IPS DF 4.7 (cell line): ENCODE measurements around the gene S100A1.

Source experiments
- DNase-seq: peaks from one replicate; pipeline ENCODE4 v3.0.0-alpha.2; 2013; ENCODE audit warnings: low spot score; ENCODE audit errors: extremely low read depth

Gene S100A1

DNA sequence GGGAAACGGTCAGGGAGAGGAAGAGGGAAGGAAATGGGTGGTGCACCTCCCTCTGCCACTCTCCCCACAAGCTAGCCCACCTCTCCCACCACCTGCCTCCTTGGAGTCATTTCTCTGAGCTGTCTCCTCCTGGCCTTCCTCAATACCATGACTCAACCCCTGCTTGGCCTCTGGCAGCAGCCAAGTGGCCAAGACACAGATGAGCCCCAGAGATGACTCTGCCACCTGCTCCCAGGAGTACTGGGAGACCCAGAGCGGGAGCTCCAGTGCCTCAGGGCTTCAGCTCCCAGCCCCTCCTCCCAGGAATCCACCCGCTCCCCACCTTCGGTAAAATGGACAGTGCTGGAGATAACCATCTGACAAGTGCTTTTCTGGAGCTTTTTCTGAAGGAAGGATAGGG is 17.9 kb upstream of the S100A1 start:
- no peak for DNase-seq

DNA sequence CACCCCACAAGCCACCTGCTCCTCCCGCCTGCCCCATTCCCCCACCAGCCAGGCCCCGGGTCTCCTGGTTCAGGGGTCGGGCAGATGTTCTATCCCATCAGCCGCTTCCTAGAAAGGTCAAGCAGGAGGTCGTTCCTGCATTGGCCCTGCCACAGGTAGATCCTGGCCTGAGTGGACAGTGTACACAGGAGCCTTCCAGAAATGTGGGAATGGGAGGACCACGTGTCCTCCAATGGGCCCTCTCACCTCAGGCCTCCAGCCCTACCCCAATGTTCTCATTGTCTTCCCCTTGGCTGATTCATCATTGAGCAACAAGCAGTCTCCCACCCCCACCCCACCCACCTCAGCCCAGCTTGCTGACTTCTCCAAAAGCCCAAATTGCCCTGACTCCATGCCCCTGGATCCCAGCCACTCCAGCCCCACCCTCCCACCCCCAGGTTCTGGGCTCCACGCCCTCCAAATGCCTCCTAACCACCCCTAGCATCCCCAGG is 17.4 kb upstream of the S100A1 start:
- no peak for DNase-seq

DNA sequence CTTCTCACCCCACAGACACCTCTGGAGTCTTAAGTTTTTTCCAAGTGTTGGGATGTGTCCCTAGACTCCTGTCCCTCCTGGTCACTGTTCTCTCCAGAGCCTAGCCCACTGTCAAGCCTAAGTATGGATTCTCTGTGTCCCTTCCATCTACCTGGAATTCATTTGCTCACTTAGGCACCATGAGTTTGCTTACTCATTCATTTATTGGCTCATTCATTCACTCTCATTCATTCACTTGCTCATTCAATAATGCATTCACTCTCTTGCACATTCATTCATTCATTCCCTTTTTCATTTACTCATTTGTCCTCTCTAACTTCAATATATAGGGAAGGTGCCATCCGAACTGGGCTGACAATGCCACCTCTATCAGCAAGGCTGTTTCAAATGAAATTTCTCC is 16.9 kb upstream of the S100A1 start:
- no peak for DNase-seq

DNA sequence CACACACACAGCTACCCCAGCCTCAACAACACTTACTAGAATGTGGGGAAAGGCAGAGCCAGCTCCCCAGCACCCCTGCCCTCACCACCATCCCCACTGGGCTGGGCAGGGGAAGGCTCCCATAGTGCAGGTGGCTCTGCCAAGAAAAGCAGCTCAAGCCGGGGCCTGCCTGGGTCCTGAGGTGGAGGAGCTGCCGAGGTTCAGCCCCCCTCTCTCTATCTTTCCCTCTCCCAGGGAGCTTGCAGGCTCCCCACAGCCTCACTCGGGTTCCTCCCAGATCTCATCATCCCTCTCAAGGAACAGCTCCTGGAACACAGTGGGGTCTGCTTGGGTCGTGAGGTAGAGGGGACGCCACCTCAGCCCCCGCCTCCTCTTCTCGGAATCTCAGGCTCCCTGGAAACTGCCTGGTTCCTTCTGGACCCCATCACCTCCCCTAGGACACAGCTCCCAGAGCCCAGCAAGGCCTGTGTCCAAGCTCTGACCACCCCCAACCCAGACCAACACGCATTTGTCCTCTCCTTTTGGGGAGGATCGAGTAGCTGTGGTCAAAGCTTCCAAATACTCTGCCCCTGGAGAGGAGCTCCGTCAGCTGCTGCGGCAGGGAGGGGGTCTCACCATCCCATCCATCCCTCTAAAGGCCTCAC is 16.0 kb upstream of the S100A1 start:
- no peak for DNase-seq

DNA sequence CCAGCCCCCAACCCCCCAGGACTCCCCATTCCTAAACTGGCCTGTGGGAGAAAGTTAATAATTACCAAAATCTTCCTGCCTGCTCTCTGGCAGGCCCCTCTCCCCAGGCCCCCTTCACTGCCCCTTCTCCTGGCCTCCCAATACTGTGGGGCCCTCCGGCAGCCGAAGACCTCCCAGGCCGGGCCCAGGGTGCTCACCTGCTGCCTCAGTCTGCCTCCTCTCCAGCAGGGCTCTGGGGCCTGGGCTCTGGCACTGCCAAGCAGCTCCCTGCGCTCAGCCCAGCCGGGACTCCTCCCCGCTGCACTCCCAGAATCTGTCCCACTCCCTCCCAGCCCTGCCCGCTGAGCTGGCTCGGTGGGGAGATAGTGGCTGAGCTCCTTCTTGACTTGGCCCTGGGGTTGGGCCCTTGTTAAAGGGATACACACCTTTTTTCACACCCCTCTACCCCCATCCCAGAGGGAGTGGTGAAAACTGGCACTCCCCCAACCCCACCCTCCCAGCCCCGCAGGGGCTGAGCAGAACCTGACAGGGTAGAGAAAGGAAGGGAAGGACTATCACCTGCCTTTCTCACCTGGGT is 15.4 kb upstream of the S100A1 start, which contains the start of gene S100A16:
S100A16 (minus strand) TSS at position 383 of the 577 bp plus-strand sequence. CDS start 4,986 bp downstream, outside the sequence.
- DNase-seq = no peak

DNA sequence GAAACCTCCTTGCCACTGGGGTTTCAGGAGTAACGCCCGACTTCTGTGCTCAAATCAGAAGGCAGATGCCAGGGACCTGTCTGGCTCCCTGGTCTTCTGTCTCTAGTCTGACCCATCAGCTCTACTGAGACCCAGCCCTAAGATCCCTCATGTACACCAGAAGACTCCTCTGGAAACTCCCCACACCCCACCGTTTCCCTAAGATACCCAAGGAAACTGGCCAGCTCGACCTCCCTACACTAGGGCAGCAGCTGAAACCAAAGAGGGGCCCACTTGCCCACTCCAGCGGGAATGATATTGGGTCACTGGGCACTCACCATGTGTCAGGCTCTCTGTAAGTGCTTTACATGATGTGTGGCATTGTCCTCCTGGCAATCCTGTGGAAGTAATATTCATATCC is 14.8 kb upstream of the S100A1 start:
- DNase-seq = no peak

DNA sequence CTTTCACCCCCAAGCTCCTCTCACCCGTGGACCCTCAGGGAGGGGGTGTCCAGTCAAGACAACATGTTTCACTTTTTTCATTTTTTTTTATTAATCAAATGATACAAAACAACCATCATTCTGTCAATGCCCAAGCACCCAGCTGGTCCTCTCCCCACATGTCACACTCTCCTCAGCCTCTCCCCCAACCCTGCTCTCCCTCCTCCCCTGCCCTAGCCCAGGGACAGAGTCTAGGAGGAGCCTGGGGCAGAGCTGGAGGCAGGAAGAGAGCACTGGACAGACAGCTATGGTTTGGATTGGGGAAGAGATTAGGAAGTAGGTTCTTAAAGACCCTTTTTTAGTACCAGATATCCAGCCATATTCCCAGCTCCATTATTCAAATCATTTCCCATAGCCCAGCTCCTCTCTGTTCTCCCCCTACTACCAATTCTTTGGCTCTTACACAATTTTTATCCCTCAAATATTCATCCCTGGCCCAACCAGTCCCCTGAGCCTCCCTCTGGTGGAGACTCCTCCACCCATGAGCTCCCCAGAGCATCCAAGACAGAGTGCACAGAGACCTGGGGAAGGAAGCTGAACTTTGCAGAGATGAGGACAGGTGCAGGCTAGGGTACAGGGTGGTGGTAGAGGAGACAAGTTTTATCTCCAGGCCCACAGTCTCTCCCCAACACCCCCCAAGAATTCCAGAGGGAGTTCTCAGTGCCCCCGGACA is 13.9 kb upstream of the S100A1 start:
- DNase-seq = no peak

DNA sequence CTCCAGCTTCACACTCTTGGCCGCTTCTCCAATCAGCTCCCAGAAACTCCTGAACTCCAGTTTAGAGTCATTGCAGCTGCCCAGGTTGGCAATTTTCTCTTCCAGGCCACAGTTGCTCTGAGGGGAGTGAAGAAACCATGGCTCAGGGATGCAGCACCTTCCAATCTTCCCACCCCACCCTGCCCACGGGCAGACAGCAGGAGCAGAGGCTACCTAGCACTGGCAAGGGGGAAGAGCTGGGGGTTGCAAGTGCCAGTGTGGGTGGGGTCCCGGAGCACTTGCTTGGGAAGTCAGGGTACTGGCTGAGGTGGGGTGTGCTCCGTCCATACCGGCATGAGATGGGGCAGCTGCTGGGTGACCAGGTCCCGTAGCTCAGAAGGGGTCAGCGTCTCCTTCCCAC is 13.3 kb upstream of the S100A1 start:
- no peak for DNase-seq

DNA sequence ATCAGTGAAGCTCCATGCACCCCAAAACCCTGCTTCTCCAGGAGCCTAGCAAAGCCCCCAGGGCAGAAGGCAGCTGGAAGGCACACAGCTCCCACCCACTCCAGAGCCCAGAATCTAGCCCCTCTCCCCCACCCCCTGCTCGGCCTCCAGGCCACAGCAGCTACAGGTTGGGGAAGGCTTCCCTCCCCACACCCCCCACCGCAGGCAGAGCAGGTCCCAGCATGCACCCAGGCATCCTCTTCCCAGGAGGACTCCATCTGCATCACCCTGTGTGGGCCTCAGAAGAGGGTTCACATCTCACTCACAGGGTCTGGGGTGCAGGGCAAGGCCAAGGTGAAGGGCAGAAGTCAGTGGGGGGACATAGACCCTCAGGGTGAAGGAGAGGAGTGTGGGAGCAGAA is 12.8 kb upstream of the S100A1 start:
- DNase-seq = no peak

DNA sequence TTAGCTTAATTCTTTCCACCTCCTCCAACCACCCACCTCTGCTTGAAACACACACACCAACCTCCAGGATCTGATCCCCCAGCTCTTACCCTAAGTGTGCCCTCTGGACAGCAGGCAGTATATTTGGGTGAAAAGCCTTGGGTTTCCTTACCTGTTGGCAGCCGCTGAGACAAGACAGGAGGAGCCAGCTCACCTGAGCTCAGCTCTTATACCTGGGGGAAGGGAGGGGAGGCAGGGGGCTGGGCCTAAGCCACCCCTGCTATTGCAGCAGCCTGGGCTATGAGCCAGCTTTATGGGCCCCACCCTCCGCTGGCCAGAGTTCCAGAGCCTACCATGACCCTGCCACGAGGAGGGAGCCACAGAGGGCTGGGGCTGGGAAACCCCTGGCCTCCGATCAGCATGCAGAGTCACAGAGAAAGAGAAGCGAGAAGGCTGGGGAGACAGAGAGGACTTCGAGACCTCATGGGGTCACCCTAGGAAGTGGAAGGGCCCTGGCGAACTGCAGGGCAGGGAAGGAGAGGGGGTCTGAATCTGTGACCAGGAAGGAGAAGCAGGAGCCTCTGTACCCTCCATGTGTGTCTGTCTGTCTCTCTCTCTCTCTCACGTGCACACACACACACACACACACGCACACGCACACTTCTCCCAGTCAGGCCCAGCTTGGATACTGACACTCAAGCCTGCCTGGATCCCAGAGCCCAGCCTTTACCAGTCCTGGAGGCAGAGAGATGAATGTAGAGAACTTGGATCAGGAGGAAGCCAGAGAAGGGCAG is 11.9 kb upstream of the S100A1 start, which contains the start of gene S100A14:
S100A14 (minus strand) TSS at position 182 of the 773 bp plus-strand sequence. CDS start 467 bp downstream, outside the sequence.
- DNase-seq = no peak

DNA sequence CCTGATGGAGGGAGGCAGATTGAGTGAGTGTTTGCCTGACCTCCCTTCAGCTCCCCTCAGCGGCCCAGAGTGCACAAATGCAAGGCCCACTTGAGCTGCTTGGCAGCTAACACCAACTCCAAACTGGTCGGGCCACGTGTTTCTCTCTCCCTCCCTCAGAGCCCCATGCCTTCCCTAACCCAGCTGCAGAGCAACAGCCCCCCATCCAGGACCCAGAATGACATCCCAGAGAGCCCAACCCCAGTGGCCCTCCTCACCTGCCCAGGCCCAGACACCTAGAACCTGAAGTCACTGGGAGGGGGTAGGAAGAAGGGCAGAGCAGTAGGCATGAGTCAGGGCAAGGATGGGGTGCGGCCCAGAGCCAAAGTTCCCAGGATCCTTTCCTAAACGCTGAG is 11.3 kb upstream of the S100A1 start:
- DNase-seq = no peak

DNA sequence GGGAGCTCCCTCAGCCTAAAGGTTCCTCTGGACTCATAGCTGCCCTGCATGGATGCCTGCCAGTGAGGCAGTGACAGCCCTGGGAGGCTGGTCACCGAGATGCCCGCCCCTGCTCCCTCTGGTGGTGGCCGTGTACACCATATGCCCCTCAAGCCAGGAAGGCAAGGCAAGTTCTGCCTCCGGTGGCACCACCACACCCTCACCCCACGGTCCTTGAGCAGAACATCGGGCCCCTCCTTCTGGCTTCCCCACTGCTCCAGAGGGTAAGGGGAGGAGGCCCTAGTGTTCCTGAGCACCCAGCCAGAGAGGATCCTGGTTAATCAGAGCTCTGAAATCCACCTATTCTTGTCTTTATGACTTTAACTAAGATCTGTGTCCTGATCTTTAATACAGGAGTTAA is 10.6 kb upstream of the S100A1 start:
- no peak for DNase-seq

DNA sequence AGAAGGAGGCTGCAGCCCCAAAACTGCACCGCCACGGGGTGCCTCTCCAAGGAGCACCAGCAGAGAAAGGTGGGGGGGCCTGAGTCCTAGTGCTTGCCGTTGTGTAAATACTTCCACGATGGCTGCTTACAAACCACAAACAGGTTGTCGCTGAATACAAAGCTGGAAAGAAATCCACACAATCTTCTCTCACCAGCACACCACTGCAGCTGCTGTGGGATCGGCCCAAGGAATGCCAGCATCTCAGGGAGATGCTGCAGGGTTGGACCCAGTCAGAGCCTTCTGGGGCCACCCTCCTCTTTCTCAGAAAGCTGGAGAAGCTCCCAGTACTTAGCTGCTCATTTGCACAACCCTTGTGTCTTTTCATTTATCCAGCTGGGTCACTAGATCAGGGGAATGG is 9.1 kb upstream of the S100A1 start:
- no peak for DNase-seq

DNA sequence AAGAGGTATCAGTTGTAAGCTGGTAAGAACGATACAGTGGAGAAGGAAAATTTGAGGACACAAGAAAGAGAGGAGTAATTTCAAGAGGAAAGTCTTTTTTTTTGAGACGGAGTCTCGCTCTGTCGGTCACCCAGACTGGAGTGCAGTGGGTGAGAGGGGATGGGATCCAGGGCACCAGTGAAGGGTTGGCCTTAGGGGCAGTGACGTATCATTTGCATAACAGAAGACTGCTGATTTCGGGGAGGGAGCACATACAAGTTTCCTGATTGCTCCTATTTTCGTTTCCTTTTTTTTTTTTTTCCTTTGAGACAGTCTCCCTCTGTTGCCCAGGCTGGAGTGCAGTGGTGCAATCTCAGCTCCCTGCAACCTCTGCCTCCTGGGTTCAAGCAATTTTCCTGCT is 5.1 kb upstream of the S100A1 start:
- no peak for DNase-seq

DNA sequence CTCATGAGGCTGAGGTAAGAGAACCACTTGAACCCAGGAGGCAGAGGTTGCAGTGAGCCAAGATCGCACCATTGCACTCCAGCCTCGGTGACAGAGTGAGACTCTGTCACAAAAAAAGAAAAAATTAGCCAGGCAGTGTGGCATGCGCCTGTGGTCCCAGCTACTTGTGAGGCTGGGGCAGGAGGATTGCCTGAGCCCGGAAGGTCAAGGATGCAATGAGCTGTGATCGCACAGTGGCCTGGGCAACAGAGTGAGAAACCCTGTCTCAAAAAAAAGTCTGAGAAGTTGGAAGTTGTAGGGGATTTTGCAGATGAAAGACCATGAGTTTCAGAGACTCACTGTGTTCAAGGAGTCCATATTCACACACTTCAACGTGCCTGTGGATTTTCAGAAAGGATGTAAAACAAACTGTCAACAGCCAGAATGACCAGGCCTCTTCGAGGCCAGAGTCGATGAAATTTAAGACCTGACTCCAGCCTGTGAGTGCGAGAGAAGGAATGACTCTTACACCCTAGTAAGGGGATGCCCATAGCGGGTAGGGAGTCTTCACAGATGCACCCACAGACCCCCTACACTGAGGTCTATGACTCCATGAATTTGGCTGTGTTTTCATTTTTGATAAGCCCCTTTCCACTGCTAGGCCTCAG is 3.1 kb upstream of the S100A1 start:
- DNase-seq = no peak

DNA sequence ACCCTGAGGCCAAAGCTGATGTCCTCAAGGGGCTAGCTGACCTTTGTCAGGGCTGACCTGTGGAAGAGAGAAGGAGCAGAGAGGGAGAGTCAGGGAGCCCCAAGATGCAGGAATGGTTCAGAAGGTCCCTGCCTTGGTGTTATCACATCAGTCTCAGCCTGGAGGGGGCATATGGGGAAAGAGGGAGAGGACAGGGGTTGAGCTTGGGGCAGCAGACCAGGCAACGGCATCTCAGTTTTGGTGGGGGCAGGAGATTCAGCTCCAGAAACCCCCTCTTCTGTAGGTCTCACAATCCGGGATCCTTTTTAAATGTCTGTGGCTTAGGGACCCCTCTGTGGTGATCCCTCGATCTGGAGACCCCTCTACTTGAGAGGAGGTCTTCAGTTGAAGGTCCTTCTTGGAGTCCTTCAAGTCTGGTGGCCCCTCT is 1.7 kb upstream of the S100A1 start:
- no peak for DNase-seq

DNA sequence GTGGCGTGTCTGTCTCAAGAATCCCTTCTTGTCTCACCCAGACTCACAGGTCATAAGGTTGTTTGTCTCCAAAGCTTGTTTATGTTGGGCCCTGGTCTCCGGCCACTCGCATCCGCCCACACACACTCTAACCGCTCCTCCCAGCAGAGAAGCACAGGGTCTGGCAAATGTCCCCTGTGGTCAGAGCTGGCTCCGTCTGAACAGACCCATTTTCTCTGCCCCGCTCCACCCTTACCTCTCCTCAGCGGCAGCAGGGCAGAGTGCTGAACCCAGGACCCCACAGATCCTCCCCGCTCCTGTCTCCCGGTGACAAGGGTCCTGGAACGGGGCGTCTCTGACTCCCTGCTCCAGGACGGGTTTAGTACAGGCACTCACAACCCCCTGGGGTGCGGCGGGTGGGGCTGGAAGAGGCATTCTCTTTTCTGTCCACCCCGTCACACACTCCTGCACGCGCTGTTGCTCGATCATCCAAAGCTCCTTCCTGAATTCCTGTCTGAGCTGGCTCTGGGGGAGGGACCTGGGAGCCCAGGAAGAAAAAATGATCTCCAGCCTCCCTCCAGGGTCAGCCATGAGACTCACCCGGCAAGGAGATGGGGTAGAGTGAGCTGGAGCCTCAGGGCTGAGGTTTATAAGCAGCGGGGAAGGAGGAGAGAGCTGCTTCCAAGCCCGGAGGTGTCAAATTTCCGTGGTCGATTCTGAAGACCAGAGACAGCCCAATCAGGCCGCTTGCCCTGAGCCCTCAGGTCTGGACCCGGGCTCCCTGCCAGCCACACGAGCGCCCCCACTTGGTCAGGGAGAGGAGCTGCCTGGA is 1.1 kb upstream of the S100A1 start, which contains the start of gene S100A13:
S100A13 (minus strand) TSS at position 602 of the 811 bp plus-strand sequence. CDS start 1,033 bp downstream, outside the sequence.
- DNase-seq = peak; percentile 95

DNA sequence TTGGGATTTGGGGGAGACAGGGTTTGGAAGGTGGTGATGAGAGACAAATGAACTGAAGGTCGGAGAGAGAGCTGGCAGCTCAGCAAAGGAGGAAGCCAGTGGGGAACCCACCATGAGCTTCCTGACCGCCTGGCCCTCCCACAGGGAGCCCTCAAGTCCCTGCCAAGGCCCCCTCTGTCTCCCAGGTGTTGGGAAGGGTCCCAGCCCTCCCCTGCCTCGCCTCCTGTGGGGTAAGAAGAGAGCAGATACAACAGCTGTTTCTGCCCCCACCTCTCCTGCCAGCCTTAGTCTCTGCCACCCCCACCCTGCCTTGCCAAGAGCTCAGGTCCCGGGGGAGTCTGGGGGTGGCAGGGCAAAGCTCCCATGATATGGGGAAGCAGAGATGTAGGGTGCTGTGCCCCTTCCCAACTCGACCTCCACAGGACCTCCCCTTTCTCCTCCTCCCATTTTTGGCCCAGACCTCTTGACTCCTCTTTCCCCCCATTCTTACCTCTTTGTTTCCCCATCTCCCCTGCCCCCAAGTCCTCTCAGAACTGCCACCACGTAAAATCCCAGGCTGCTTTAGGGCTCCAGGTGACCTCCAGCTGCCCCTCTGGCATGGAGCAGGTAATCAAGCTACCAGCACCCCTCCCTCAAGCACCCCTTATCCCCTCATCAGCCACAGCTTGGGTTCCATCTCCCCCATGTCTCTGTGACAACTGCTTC is 556 bp downstream of the S100A1 start:
- DNase-seq = no peak

DNA sequence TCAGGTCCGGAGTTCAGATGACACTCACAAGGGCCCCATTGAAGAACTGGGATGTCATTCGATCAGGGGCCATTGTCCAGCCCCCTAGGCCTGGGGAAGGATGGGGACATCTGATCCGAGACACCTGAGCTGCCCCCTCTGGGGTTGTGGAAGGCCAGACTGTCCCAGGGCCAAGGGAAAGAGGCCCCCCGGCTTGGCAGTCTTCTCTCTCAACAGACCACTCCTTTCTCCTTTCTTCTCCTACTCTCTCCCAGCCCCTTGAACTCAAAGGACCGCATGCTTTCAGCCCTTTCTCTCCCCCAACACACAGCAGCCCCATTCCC is 1.1 kb downstream of the S100A1 start:
- DNase-seq = no peak

DNA sequence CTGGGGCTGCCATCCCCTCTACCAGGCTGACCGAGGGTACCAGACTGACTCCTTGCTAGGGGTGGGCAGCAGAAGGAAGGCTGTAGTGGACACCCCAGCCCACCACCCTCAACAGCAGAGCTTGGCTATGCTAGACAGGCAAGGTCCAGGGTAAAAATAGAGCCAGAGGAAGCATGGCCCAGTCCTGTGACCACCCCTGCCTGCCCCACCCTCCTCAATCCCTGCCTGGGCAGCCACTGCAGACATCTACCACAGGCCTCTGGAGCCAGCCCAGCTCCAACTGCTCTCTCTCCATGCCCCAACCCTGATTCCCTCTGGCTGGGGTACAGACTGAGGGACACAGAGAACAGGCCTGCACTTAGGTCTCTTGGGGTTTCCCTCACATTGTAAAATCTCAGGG is 1.7 kb downstream of the S100A1 start:
- DNase-seq = no peak
